Upper lobe of left lung (tissue), 6 donors: ENCODE data around the gene EEF2K. TPM values are rescaled to one million over a fixed set of nuclear protein-coding genes. Genes with fewer than 3 reads are reported as not detected.

Experiments used
- ATAC-seq, 2 donors: fragments of 200-7000 bp; cut with Tn5 transposase; one replicate each; pipeline ENCODE4 v1.9.1; 2022; ENCODE audit warnings: mild to moderate bottlenecking in 2 of 2, moderate library complexity in 2 of 2; ENCODE audit not compliant: low FRiP score in 2 of 2
- DNase-seq, 2 donors: peaks; one replicate each; pipeline ENCODE4 v3.0.0-alpha.2; 2019 to 2020
- H3K27ac ChIP-seq, 4 donors: fragments of 200-600 bp; sonication (generic); one replicate each; pipeline ENCODE4 v1.5.1; 2016 to 2019
- H3K27me3 ChIP-seq, 4 donors: fragments of 200-600 bp; sonication (generic); one replicate each; pipeline ENCODE4 v1.5.1; 2017 to 2019
- H3K36me3 ChIP-seq, 4 donors: fragments of 200-600 bp; sonication (generic); one replicate each; pipeline ENCODE4 v1.5.1; 2016 to 2019
- H3K4me1 ChIP-seq, 4 donors: fragments of 200-600 bp; sonication (generic); one replicate each; pipeline ENCODE4 v1.5.1; 2018 to 2019
- H3K4me3 ChIP-seq, 4 donors: fragments of 200-600 bp; sonication (generic); one replicate each; pipeline ENCODE4 v1.5.1; 2017 to 2019; ENCODE audit warnings: mild to moderate bottlenecking in 2 of 4, moderate library complexity in 1 of 4
- H3K9me3 ChIP-seq, 4 donors: fragments of 200-600 bp; sonication (generic); one replicate each; pipeline ENCODE4 v1.5.1; 2018 to 2019
- EP300 ChIP-seq, 4 donors: sonication (generic); formaldehyde crosslinking; IDR thresholded peaks; one replicate each; pipeline ENCODE4 v1.5.1; 2017; ENCODE audit warnings: antibody characterized with exemption in 4 of 4, control low read depth in 2 of 4
- POLR2A ChIP-seq, 4 donors: fragments of 450-650 bp; IDR thresholded peaks; one replicate each; pipeline ENCODE4 v1.5.1; 2016 to 2017; ENCODE audit warnings: antibody characterized with exemption in 4 of 4, mild to moderate bottlenecking in 2 of 4
- POLR2AphosphoS5 ChIP-seq, 2 donors: sonication (generic); formaldehyde crosslinking; IDR thresholded peaks; one replicate each; pipeline ENCODE4 v1.5.1; 2017; ENCODE audit warnings: antibody characterized with exemption in 2 of 2
- WGBS, 2 donors: methylation state at CpG; one replicate each; pipeline ENCODE4 v1.1.5; 2017 to 2018; 5-methylcytosine and 5-hydroxymethylcytosine counted together
- total RNA-seq, 6 donors: library from RNA; depleted of rRNA in 4 of 6; stranded (reverse); fragments of >200 nt in 4 of 6; gene quantifications; one replicate each; pipeline versions ENCODE4 v1.1.0 to v1.2.1, GENCODE V29; 2016 to 2021
- TF ChIP-seq, protein P1 (sequence below), 6 experiments: fragments of 450-650 bp in 4 of 6; fragments of 200-600 bp in 2 of 6; sonication (generic) in 2 of 6; IDR thresholded peaks; one replicate each; pipeline ENCODE4 v1.5.1; 2016 to 2019; ENCODE audit warnings: antibody characterized with exemption in 6 of 6
- donor health status: DM: no; HTN: no; CAD: no; lungs with moderate emphysema.
- donor health status: DM: no; HTN: yes; CAD: no; lungs with severe emphysema.

EEF2K gene
- total RNA-seq, 6 donors from 2014 or later, result 16.9 to 48.2 (median 29.2) TPM

DNA sequence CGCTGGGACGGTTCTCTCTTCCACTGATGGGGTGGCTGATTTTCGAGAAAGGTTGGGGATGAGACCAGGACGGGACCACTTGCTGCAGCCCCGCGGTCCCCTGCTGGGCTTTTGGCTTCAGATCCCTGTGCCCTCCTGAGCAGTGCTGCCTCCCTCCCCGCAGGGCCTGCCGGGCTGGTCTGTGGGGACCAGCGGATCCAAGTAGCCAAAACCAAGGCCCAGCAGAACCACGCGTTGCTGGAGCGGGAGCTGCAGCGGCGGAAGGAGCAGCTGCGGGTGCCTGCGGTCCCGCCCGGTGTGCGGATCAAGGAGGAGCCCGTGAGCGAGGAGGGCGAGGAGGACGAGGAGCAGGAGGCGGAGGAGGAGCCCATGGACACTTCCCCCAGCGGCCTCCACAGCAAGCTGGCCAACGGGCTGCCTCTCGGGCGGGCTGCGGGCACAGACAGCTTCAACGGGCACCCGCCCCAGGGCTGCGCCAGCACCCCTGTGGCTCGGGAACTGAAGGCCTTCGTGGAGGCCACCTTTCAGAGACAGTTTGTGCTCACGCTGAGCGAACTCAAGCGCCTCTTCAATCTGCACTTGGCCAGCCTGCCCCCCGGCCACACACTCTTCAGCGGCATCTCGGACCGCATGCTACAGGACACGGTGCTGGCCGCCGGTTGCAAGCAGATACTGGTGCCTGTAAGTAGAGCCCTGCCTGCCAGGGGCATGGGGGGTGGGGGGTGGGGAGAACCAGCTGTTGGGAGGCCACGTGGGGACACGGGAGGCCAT, 119.7 kb downstream of the EEF2K start:
- H3K36me3 ChIP-seq, result peaks cover 5 to 92% (median 64%) of the 10 kb centered on the region in 4 donors
- peaks cover 0 to 5% (median 4%) of the 10 kb centered on the region in 4 donors for H3K4me1 ChIP-seq
- TF ChIP-seq POLR2A (IDR thresholded peaks at IDR 0.05) (no peak), POLR2AphosphoS5 (IDR thresholded peaks at IDR 0.05) (no peak), EP300 (IDR thresholded peaks at IDR 0.05) (no peak)
- TF ChIP-seq, protein P1, sequence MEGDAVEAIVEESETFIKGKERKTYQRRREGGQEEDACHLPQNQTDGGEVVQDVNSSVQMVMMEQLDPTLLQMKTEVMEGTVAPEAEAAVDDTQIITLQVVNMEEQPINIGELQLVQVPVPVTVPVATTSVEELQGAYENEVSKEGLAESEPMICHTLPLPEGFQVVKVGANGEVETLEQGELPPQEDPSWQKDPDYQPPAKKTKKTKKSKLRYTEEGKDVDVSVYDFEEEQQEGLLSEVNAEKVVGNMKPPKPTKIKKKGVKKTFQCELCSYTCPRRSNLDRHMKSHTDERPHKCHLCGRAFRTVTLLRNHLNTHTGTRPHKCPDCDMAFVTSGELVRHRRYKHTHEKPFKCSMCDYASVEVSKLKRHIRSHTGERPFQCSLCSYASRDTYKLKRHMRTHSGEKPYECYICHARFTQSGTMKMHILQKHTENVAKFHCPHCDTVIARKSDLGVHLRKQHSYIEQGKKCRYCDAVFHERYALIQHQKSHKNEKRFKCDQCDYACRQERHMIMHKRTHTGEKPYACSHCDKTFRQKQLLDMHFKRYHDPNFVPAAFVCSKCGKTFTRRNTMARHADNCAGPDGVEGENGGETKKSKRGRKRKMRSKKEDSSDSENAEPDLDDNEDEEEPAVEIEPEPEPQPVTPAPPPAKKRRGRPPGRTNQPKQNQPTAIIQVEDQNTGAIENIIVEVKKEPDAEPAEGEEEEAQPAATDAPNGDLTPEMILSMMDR (IDR thresholded peaks at IDR 0.05), result no peak
- no peak overlapping the region for H3K4me3 ChIP-seq
- 94 to 98% methylated on average over 33 to 39 of the region's 46 CpGs for WGBS, 2 donors
- no peak overlapping the region for H3K27ac ChIP-seq
- no peaks in the 10 kb centered on the region for H3K27me3 ChIP-seq
- H3K9me3 ChIP-seq, result no peaks in the 10 kb centered on the region
- peak in 1 of 2 donors; percentile 77 for DNase-seq
- ATAC-seq, result no peak

DNA sequence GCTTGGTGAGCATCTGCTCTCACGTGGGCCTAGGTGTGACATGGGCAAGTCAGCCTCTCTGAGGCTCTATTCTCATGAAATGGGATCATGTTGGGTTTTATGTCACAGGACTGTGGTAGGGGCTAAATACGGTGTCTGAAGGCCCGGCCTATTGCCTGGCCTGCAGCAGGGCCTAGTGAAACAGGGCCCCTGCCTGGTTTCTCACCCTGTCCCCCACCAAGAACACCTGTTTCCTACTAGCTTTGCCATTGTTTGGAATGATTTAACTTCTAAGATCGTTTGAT, 120.2 kb downstream of the EEF2K start:
- Histone ChIP-seq H3K4me3 (no peak overlapping the region), H3K4me1 (peaks cover 0 to 5% (median 3%) of the 10 kb centered on the region in 4 donors), H3K36me3 (peaks cover 8 to 96% (median 63%) of the 10 kb centered on the region in 4 donors), H3K27ac (no peak overlapping the region), H3K9me3 (no peaks in the 10 kb centered on the region), H3K27me3 (no peaks in the 10 kb centered on the region)
- no peak for ATAC-seq
- no peak for DNase-seq
- 74 to 94% methylated on average over 4 of the region's 4 CpGs for WGBS, 2 donors
- TF ChIP-seq, protein P1 (IDR thresholded peaks at IDR 0.05), result no peak
- no peak for TF ChIP-seq EP300 (IDR thresholded peaks at IDR 0.05)
- TF ChIP-seq POLR2AphosphoS5 (IDR thresholded peaks at IDR 0.05), result no peak
- TF ChIP-seq POLR2A (IDR thresholded peaks at IDR 0.05), result no peak

DNA sequence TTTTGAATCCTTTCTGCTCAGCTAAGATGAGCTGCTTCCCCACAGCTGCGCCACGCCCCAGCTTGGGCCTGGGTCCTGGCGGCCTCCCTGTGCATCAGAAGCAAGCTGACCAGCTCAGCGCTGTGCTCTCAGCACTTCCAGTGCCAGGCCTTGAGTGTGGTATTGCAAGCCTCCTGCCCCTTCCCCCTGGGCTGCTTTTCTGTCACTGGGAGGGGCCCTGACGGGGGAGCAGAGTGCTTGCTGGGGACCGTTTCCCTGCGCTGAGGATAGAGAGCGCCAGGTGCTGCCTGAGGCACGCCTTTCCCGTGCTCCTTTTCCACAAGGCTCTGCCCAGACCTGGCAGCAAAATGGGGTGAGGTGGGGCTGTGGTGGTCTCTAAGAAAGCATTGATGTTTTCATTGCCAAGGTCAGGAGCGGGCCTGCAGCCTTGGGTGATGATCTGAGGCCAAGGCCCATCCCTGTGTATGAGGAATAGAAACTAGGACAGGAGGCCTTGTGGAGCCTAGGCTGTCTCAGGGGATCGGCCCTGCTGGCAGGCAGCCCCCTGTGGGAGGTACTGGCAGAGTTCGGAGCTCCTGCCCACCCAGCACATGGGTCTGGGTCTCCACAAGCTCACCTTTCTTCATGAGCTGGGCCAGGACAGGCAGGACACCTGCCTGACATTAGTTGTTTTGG, 120.8 kb downstream of the EEF2K start:
- ATAC-seq (no peak), DNase-seq (no peak)
- Histone ChIP-seq H3K36me3 (peaks cover 11 to 96% (median 63%) of the 10 kb centered on the region in 4 donors), H3K9me3 (no peaks in the 10 kb centered on the region), H3K27me3 (no peaks in the 10 kb centered on the region), H3K4me3 (no peak overlapping the region), H3K4me1 (peaks cover 0 to 5% (median 1%) of the 10 kb centered on the region in 4 donors), H3K27ac (no peak overlapping the region)
- TF ChIP-seq EP300 (IDR thresholded peaks at IDR 0.05) (no peak), POLR2AphosphoS5 (IDR thresholded peaks at IDR 0.05) (no peak), POLR2A (IDR thresholded peaks at IDR 0.05) (no peak)
- TF ChIP-seq, protein P1 (IDR thresholded peaks at IDR 0.05), result no peak
- WGBS, 2 donors, result 90 to 91% methylated on average over 5 to 12 of the region's 13 CpGs

DNA sequence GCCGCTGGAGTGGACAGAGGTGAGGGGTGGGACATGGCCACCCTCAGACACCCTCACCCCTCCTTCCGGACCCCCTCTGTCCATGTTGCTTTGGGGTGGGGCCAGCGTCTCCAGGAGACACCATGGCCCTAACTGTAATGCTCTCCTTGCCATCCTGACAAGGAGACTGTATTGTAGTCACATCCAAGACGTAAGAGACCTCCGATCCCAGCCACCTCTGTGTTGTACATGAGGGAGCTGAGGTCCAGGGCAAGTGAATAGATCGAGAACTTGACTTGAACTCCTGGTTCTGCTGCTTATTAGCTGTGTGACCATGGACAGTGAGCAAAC, 121.3 kb downstream of the EEF2K start:
- DNase-seq (no peak), ATAC-seq (no peak)
- Histone ChIP-seq H3K36me3 (peaks cover 12 to 96% (median 62%) of the 10 kb centered on the region in 4 donors), H3K27me3 (no peaks in the 10 kb centered on the region), H3K9me3 (no peaks in the 10 kb centered on the region), H3K27ac (no peak overlapping the region), H3K4me1 (peaks cover 0 to 5% (median 1%) of the 10 kb centered on the region in 4 donors), H3K4me3 (no peak overlapping the region)
- 100% methylated on average over 3 to 6 of the region's 6 CpGs for WGBS, 2 donors
- TF ChIP-seq, protein P1 (IDR thresholded peaks at IDR 0.05), result no peak
- TF ChIP-seq POLR2AphosphoS5 (IDR thresholded peaks at IDR 0.05) (no peak), EP300 (IDR thresholded peaks at IDR 0.05) (no peak), POLR2A (IDR thresholded peaks at IDR 0.05) (no peak)
